HG02884 (cell line): ENCODE data around the gene SBSN.

ENCODE experiments used
- ATAC-seq: cut with Tn5 transposase; IDR thresholded peaks from one replicate; pipeline ENCODE4 v1.9.1; 2021; ENCODE audit warnings: mild to moderate bottlenecking, moderate library complexity; ENCODE audit not compliant: unreplicated experiment

The SBSN gene, protein sequence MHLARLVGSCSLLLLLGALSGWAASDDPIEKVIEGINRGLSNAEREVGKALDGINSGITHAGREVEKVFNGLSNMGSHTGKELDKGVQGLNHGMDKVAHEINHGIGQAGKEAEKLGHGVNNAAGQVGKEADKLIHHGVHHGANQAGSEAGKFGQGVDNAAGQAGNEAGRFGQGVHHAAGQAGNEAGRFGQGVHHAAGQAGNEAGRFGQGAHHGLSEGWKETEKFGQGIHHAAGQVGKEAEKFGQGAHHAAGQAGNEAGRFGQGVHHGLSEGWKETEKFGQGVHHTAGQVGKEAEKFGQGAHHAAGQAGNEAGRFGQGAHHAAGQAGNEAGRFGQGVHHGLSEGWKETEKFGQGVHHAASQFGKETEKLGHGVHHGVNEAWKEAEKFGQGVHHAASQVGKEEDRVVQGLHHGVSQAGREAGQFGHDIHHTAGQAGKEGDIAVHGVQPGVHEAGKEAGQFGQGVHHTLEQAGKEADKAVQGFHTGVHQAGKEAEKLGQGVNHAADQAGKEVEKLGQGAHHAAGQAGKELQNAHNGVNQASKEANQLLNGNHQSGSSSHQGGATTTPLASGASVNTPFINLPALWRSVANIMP

DNA sequence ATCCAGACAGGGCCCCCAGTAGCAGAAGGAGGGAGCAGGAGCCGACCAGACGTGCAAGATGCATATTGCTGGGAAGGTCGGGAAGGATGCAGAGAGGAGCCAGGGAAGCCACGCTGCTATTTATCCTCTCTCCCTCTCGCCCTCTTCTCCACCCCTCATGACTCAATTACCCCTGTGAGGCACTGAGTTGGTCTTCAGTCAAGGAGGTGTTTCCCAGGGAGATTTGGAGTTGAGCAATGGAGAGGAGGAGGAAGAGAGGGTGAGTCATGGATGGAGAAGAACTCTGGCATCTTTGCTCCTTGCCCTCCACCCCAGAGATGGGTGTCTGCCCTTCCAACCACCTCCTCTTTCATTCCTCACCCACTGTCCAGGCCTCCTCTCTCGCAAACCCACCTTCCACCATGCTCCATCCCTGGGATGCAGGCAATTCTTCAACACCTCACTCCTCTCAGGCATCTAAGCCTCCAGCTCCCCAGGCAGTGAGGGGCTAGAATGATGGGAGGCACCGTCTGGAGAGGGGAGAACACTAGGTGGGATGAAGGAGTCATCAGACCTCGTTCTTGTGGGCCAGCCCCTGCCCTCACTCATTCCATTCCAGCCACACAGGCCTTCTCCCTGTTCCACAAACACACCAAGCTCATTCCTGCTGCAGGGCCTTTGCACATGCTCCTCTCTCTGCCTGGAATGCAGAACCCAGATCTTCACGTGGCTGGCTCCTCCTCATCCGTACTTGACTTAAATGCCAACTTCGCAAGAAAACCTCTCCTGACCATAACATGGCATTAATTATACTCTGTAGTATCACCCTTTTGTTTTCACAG, at the start of gene SBSN:
Gene SBSN, minus strand, starts transcription at position 94 of the 821 bp plus-strand sequence. Its CDS starts 30 bp downstream, at position 64.
- no peak for ATAC-seq

DNA sequence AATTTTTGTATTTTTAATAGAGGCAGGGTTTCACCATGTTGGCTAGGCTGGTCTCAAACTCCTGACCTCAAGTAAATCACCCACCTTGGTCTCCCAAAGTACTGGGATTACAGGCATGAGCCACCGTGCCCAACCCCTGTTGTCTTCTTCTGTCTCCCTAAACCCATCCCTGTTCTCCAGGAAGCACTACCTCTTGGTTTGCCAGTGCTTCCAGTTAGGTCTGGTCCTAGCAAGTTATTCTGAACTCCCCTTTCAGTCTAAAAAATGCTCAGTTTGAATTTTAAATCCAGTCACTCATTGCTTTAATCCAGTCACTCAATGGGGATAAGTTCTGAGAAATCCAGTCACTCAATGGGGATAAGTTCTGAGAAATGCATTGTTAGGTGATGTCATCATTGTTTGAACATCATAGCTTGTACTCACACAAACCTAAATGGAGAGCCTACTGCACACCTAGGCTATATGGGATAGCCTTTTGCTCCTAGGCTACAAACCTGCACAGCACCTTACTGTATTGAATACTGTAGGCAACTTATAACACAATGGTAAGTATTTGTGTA, 43.4 kb upstream of the SBSN start:
- ATAC-seq, result no peak

DNA sequence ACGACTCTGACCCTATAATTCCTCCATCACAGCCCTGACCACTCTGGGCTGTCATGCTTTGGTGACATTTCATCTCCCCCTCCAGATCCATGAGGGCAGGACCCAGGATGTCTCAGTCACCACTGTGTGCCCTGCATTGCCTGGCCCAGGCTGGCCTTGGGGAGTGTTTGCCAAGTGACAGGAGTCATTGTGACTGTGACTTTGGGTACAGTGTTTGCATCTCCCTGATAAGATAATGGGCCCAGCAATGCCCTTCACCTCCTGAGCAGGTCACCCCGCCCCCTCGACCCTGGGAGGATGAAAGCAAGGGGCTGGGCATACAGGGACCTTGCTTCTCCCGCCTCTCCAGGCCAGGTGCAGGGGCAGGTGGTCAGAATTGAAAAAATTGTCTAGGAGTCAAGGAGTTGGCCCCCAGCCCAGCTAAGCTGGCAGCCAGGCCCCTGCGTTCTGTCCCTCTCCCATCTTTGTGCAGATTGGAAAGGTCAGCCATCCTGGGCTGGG, 41.2 kb upstream of the SBSN start:
- ATAC-seq, result no peak

DNA sequence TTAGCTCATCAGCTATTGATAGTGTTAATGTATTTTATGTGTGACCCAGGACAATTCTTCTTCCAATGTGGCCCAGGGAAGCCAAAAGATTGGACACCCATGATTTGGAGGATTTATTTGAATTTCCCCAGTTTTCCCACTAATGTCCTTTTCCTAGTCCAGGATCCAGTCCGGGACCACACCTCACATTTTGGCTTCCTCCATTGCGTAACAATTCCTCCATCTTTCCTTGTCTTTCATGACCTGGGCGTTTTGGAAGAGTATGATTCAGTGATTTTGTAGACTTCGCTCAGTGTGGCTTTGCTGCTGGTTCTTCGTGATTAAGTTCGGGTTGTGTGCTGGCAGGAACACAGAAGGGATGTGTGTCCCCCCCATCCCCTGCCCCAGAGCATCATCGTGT, 38.6 kb upstream of the SBSN start:
- no peak for ATAC-seq

DNA sequence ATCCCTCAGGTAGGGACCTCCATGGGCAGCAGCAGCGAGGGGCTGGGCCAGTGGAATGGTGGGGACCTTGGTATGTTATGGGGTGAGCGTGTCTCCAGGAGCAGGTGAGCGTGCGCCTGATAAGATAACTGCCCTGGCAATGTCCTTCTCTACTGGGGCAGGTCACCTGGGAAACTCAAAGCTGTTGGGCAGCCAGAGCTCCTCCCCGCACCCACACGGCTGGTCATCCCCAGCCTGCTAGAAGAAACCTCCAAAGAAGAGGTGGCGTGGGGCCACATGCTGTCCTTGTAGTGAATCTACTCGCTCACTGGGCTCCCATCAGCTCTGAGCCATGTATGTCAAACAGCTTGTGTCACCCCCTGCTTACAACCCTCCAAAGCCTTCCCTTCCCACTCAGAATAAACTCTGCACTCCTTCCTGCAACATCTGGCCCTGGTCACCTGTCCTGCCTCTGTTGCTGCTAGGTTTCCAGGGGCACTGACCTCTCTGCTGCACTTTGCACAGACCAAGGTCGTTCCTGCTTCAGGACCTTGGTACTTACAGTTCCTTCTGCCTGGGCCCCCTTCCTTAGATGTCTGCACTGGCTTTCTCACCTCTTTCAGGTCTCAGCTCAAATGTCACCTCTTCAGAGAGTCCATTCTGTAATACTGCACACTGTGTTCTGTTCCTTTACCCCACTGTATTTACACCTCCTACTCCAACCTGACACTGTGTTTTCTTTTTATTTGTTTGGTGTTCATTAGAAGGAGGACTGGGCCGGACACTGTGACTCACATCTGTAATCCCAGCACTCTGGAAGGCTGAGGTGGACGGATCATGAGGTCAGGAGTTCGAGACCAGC, 37.1 kb upstream of the SBSN start:
- ATAC-seq, result no peak

DNA sequence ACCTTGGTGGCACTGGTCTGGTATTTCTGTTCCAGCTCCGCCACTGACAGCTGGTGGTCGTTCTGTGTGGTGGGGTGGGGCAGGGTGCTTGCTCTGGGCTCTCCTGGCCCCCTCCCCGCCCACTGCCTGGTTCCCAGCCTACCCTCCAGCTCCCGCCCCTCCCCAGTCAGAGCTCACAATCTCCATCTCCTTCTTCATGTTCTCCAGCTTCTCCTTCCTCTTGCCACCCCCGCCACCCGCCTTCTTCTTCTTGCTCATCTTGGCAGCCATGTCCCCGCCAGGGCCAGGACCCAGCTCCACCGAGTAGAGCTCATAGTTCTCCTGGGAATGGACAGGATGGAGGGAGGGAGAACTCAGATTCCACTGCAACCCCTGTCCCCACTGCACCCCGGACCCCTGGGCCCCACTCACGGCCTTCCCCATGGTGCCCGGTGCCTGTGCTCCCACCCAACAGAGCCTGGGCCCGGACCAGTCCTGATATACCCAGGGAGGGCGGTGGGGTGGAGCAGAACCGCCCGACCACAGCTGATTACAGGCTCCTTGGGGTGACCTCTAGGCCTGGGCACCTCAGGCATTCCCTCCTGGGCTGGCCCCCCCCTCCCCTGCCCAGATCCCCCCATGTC, 35.2 kb upstream of the SBSN start, which contains the start of gene ATP4A:
Gene ATP4A, minus strand, starts transcription at position 452 of the 623 bp plus-strand sequence. Its CDS starts 29 bp downstream, at position 423.
- ATAC-seq, result no peak

DNA sequence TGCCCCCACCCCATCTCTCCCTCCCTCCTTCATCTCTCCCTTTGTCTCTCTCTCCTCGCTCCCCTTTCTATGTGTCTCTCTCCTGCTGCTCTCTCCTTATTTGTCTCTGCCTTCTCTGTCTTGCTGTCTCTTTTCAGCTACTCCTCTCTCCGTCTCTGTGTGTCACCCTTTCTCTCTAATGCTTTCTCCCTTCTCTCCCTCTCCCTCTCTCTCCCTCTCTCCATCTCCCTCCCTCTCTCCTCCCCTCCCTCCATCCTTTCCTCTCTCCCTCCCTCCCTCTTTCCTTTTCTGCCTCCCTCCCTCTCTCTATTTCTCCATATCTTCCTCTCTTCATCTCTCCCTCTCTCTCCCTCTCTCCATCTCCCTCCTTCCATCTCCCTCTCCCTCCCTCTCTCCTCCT, 34.7 kb upstream of the SBSN start:
- no peak for ATAC-seq

DNA sequence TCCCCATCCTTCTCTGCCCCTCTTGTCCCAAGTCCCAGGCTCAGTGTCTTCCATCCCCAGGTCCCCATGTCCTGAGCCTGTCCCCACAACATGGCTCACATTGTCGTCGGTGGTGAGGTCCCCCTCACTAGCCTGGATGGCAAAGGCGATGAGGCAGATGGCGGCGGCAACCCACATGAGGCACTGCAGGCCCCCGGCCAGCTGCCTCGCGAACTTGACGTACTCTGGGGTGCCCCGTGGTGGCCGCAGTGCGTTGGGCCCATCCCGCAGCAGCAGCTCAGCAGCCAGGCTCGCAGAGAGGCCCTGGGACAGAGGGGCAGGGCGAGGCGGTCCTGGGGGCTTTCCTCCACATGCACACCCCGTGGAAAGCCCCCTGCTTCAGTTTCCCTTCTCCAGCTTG, 34.2 kb upstream of the SBSN start:
- ATAC-seq, result no peak

DNA sequence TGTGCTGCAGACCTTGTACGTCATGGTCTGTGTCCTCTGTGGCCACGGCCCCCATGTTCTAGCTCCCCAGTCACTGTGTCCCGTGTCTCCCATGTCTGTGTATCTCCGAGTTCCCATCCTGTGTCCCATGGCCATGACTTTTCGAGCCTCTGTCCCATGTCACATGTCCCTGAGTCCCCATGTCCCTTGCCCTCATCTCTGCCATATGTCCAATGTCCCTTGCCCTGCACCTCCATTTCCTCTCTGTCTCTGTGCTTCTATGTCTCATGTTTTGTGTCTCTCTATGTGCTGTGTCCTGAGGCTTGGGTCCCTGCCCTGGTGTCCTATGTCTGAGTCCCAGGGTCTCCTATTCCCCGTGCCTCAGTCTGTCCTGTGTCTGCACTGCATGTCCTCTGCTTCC, 33.3 kb upstream of the SBSN start:
- ATAC-seq, result no peak

DNA sequence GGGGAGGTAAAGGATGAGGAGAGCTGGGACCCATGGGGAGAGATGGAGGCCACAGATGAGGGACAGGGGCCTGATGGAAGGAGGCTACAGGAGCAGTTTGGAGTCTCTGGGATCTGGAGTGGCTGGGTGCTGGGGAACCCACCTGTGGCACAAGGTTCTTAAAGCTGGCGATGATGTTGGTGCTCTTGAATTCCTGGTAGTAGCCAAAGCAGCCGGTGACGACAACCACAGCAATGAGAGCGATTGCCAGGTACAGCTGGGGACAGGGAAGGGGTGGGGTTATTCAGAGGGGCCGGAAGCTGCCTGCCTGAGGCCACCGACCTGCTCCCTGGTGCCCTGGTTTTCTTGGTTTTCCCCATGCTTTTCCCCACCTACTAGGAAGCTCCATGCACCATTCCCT, 32.6 kb upstream of the SBSN start:
- no peak for ATAC-seq

DNA sequence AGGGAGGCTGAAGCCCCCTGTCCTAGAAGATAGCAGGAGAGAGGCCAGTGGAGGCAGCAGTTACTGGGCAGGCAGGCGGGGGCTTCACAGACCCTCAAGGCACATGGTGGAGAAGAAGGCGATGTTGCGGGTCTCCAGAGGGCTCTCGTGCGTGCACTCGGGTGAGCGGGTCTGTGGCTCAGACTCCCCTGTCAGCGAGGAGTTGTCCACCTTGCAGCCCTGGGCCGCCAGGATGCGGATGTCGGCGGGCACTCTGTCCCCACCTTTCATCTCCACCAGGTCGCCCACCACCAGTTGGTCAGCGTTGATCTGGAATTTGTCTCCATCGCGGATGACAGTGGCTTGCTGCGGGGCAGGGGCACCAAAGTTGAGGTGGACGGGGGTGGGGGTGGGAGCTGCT, 32.2 kb upstream of the SBSN start:
- ATAC-seq, result no peak

DNA sequence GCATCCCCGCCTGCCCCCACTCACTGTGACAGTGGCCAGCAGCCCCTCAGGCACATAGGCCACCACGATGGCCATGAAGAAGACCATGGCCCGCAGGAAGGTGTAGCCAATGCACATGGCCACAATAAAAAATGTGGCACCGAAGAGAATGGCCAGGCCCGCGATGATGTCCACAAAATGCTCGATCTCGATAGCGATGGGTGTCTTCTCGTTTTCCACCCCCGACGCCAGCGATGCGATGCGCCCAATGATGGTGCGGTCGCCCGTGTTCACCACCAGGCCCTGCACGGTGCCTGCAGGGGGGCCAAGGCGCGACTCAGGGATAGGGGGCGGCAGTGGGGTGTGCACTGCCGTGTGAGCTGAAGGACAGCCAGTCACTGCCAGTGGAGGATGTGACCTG, 31.7 kb upstream of the SBSN start:
- no peak for ATAC-seq

DNA sequence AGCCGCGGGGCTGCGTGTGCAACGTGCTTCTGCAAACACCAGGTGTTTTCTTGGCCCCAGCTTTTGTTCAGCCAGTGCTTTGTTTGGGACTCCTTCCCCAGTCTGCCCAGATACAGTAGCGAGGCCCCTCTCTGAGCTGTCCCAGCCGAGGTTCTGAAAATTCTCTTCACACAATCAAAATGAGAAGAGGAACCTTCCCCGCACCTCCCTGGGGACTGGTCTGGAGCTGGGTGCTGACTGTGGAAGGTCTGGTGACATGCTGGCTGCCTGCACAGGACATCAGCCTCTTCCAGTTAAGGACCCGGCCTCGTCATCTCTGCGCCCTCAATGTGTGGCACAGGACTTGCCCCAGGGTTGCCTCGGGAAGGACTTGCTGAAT, 31.2 kb upstream of the SBSN start:
- ATAC-seq, result no peak

DNA sequence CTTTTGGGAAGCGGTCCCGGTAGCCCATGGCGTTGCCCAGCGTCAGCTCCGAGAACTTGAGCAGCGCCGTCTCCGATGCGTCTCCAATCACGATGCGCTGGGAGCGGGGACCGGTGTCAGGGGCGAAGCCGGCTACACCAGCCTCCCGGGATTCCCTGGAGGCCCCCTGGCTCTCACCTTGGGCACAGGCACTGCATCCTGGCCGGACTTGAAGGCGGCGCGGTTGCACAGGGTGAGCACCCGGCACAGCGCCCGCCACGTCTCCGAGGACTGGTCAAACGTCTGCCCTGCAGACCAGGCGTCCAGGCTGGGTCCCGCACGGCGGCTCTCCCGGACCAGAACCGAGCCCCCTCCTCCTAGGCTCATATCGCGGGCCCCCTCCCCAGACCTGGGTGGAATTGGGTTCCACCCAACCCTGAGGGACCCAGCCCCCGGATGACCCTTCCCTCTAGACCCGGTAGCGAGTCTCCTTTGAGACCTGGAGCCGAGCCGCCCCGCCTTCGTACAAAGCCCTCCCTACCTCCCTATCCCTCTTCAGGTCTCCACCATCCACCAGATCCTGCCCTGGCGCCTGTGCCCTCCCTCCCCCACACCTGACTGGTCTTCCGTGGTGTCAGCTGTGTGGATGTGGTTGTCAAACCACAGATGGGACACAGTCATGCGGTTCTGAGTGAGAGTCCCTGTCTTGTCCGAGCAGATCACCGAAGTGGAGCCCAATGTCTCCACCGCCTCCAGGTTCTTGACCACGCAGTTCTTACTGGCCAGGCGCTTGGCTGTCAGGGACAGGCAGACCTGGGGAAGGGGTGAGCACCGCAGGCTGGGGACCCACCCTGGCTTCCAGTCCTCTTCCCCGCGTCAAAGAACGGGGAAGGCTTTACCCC, 30.5 kb upstream of the SBSN start:
- no peak for ATAC-seq

DNA sequence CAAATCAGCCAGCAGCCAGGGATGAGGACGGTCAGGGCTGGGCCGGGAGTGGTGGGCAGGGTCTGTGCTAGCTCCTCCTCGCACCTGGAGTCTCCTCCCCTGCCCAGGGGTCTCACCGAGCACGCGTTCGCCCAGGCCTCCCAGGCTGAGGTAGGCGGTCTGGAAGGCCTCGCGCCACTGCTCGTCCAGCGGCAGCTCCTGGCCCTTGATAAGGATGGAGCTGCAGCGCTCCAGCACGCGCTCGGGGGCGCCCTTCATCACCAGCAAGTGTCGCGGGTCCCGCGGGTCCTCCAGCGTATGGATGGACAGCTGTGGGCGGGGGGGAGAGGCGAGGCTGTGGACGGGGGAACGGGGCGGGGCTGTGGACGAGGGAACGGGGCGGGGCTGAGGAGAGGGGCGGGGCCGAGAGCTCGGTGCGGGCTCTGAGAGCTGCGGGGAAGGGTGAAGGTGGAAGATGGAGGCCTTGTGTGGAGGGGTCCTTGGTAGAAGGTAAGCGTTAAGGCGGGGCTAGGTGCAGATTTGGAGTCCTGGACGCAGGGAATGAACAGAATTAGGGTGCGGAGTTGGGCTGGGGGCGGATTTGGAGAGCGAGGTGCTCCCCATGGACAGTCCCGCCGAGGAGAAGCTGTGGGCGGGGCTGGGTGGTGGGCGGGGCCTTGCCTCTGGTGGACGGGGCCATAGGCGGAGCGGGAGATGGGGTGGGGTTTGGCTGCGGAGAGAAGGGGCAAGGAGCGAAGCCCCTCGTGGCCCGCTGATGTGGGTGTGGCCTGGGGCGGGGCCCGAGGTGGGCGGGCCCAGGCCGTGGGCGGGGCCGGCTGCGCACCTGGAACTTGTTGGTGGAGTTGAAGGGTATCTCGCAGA, 29.7 kb upstream of the SBSN start:
- no peak for ATAC-seq

DNA sequence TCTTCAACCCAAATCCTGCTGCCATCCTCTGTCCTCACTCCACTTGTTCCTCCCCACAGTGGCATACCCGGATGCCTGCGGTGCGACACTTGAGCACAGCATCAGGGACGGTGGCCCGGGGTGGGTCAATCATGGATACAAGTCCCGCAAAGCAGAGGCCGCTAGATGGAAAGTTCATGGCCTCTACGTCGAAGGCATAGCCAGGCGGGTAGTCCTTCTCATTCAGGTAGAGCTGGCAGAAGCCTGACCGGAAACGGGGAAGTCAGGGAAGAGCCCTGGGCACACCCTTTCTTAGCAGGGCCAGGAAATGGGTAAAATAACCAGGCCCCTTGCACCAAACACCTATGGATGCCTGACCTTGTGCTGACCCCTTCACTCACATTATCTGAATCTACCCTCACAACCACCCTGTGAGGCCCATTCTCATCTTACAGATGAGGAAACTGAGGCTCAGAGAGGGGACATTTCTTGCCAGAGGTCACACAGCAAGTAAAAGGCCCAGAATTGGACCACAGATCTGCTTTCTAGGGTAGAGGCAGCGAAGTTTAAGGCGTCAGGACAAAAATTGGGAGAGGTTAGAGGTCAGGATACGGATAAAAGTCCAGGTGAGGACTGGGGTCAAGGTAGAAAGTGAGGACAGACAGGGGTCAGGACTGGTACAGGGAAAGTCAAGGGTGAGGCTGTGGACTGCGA, 28.9 kb upstream of the SBSN start:
- no peak for ATAC-seq

DNA sequence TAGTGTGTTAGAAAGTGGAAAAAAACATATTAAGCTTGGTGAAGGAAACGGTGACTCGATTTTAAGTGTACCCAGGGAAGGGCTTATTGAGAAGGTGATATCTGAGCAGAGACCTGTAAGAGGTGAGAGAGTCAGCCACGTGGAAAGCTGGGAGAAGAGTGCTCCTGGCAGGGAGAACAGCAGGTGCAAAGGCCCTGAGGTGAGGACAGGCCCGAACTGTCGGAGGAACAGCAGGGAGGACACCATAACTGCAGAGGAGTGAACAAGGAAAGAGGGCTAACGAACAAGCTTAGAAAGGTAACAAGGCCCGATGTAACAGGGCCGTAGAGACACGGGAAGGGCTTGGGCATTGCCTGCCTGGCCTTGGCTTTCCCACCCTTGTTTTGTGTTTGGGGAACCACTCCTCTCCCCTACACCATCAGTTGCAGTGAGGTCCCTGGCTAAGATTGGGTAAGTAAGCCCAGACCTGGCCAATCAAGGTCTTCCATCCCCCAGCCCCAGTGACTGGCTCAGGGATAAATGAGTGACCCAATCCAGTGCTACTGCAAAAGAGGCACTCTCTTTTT, 28.0 kb upstream of the SBSN start:
- no peak for ATAC-seq
